Neural progenitor cell (in vitro differentiated cells): Measurements from ENCODE around the gene C17orf50. TPM values are rescaled to one million over a fixed set of nuclear protein-coding genes. Genes with fewer than 3 reads are reported as not detected.

Experiments
- DNase-seq: peaks from one replicate; pipeline ENCODE4 v3.0.0-alpha.2; 2016; ENCODE audit warnings: low spot score
- H2AFZ ChIP-seq: fragments of 200-600 bp; sonication (generic); replicated peaks from 2 replicates; pipeline ENCODE4 v1.6.1; 2016; ENCODE audit warnings: antibody characterized with exemption
- H3F3A ChIP-seq: fragments of 200-600 bp; sonication (generic); 2 replicates; pipeline ENCODE4 v1.6.1; 2016; ENCODE audit warnings: antibody characterized with exemption, low read depth
- H3K27ac ChIP-seq: fragments of 200-600 bp; sonication (generic); 2 replicates; pipeline ENCODE4 v1.5.1; 2016; ENCODE audit warnings: mild to moderate bottlenecking
- H3K27me3 ChIP-seq: fragments of 200-600 bp; sonication (generic); 2 replicates; pipeline ENCODE4 v1.6.1; 2016; ENCODE audit warnings: mild to moderate bottlenecking, moderate library complexity
- H3K36me3 ChIP-seq: fragments of 200-600 bp; sonication (generic); 2 replicates; pipeline ENCODE4 v1.5.1; 2016
- H3K4me1 ChIP-seq: fragments of 200-600 bp; sonication (generic); 2 replicates; pipeline ENCODE4 v1.6.1; 2016; ENCODE audit warnings: mixed run types
- H3K4me2 ChIP-seq: fragments of 200-600 bp; sonication (generic); 2 replicates; pipeline ENCODE4 v1.6.1; 2016
- H3K4me3 ChIP-seq: fragments of 200-600 bp; sonication (generic); 2 replicates; pipeline ENCODE4 v1.5.1; 2016
- H3K79me2 ChIP-seq: fragments of 200-600 bp; sonication (generic); 2 replicates; pipeline ENCODE4 v1.6.1; 2016; ENCODE audit warnings: low read depth
- H3K9ac ChIP-seq: fragments of 200-600 bp; sonication (generic); 2 replicates; pipeline ENCODE4 v1.6.1; 2016
- H3K9me3 ChIP-seq: fragments of 200-600 bp; sonication (generic); 2 replicates; pipeline ENCODE4 v1.5.1; 2016; ENCODE audit warnings: low read depth
- H4K20me1 ChIP-seq: fragments of 200-600 bp; sonication (generic); 2 replicates; pipeline ENCODE4 v1.6.1; 2016; ENCODE audit warnings: low read depth
- H3K27ac Mint-ChIP-seq: 3 replicates; pipeline ENCODE4 v1.8.0; 2021; ENCODE audit warnings: mixed read lengths
- H3K27me3 Mint-ChIP-seq: 2 replicates; pipeline ENCODE4 v1.8.0; 2022; ENCODE audit warnings: low read depth, mild to moderate bottlenecking, inconsistent platforms, moderate library complexity, mixed read lengths; ENCODE audit not compliant: insufficient read depth
- H3K36me3 Mint-ChIP-seq: 3 replicates; pipeline ENCODE4 v1.8.0; 2021; ENCODE audit warnings: mixed read lengths
- H3K4me1 Mint-ChIP-seq: 3 replicates; pipeline ENCODE4 v1.8.0; 2021; ENCODE audit warnings: mixed read lengths
- H3K4me3 Mint-ChIP-seq: 3 replicates; pipeline ENCODE4 v1.8.0; 2021; ENCODE audit warnings: mild to moderate bottlenecking, moderate library complexity, mixed read lengths
- H3K9me3 Mint-ChIP-seq: 3 replicates; pipeline ENCODE4 v1.8.0; 2020; ENCODE audit warnings: mixed read lengths
- EZH2 ChIP-seq: fragments of 200-600 bp; sonication (generic); IDR thresholded peaks from 2 replicates; pipeline ENCODE4 v1.6.1; 2017; ENCODE audit warnings: antibody characterized with exemption, mild to moderate bottlenecking, moderate library complexity
- EZH2phosphoT487 ChIP-seq: fragments of 200-600 bp; sonication (generic); IDR thresholded peaks from 2 replicates; pipeline ENCODE4 v1.6.1; 2017; ENCODE audit warnings: antibody characterized with exemption
- total RNA-seq: library from RNA; depleted of rRNA; stranded (reverse); fragments of >200 nt; gene quantifications from 2 replicates; pipeline ENCODE4 v1.2.3, GENCODE V29; 2015; ENCODE audit warnings: low replicate concordance
- TF ChIP-seq, protein P1 (sequence below): fragments of 200-600 bp; sonication (generic); IDR thresholded peaks from 2 replicates; pipeline ENCODE4 v1.5.1; 2017; ENCODE audit warnings: antibody characterized with exemption, mild to moderate bottlenecking

The C17orf50 gene
- total RNA-seq, 1 donor from 2014 or later: not detected

DNA sequence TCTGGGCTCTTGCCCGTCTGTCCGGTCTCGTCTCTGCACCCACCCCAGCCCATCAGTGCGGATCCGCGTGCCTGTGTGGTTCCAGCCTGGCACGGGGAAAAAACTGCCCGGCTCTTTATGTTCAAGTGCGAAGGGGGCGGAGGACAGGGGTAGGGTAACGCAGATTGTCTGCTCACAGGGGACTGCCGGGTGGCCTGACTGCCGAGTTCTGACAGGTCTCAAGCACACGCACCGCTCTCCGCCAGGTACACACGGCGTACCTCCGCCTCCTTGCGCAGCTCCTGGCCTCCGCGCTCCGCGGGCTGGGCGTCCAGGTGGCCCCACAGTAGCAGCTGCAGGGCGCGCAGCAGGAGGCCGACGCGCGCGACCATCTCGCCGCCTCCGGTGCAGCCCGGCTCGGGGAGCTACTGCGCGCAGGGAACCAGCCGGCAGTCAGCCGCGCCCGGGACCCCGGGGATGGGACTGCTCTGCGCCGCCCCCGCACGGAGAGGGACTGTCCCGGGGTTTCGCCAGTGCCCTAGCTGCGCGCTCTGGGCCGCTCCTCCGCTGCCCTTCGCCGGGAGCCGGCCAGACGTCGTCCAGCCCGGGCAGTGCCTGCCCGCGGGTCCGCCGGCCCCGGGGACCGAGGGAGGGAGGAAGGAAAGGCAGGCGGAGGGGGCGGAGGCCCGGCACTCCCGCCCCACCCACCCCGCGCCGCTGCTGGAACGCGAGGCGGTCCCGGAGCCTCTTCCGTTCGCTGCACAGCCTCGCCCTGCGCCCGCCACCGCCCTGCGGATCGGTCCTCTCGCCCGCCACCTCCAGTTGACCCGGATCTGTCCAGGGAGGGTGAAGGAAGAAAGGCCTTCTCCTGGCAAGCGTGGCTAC is 34.6 kb downstream of the C17orf50 start, which contains the start of gene MMP28:
Gene MMP28, minus strand, starts transcription at position 635 of the 864 bp plus-strand sequence. Its CDS starts 264 bp downstream, at position 371.
- H3K9me3 ChIP-seq: no peaks in the 10 kb centered on the region
- H3K27ac ChIP-seq: no peak within 1 kb of the TSS
- peak; percentile 78 for DNase-seq
- H3K9me3 Mint-ChIP-seq: no peaks in the 10 kb centered on the region
- no peaks in the 10 kb centered on the region for H3K36me3 ChIP-seq
- no peak within 1 kb of the TSS for H2AFZ ChIP-seq
- H3K4me1 Mint-ChIP-seq: peaks cover 12% of the 10 kb centered on the region
- peaks cover 94% of the 10 kb centered on the region for H3K27me3 ChIP-seq
- TF ChIP-seq EZH2phosphoT487 (peak; percentile 90), EZH2 (peak; percentile 73)
- TF ChIP-seq, protein P1, sequence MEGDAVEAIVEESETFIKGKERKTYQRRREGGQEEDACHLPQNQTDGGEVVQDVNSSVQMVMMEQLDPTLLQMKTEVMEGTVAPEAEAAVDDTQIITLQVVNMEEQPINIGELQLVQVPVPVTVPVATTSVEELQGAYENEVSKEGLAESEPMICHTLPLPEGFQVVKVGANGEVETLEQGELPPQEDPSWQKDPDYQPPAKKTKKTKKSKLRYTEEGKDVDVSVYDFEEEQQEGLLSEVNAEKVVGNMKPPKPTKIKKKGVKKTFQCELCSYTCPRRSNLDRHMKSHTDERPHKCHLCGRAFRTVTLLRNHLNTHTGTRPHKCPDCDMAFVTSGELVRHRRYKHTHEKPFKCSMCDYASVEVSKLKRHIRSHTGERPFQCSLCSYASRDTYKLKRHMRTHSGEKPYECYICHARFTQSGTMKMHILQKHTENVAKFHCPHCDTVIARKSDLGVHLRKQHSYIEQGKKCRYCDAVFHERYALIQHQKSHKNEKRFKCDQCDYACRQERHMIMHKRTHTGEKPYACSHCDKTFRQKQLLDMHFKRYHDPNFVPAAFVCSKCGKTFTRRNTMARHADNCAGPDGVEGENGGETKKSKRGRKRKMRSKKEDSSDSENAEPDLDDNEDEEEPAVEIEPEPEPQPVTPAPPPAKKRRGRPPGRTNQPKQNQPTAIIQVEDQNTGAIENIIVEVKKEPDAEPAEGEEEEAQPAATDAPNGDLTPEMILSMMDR: no peak
- peak within 1 kb of the TSS; percentile 93 for H3K4me2 ChIP-seq
- no peak within 1 kb of the TSS for H3K9ac ChIP-seq
- no peaks in the 10 kb centered on the region for H3K36me3 Mint-ChIP-seq
- H3F3A ChIP-seq: no peaks in the 10 kb centered on the region
- H4K20me1 ChIP-seq: peaks cover 10% of the 10 kb centered on the region
- H3K27ac Mint-ChIP-seq: no peak within 1 kb of the TSS
- H3K4me1 ChIP-seq: no peaks in the 10 kb centered on the region
- H3K4me3 Mint-ChIP-seq: peak within 1 kb of the TSS; percentile 77
- no peaks in the 10 kb centered on the region for H3K79me2 ChIP-seq
- peaks cover 54% of the 10 kb centered on the region for H3K27me3 Mint-ChIP-seq
- H3K4me3 ChIP-seq: peak within 1 kb of the TSS; percentile 68

DNA sequence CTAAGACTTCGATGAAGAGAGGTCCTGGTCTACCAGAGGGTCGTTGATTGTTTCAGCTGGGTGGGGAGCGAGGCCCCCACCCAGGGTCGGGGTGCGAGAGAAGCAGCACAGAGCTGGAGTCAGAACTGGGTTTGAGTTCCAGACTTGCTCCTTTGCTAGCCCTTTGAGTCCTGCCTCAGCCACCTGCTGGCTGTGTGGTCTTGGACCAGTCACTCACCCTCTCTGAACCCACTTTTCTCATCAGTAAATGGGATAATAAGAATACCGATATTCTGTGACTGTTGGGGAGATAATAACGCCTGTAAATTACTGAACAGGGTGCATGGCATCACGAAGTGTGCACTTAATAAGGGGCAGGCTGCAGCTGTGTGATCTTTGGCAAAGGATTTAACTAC is 35.2 kb downstream of the C17orf50 start:
- peaks cover 10% of the 10 kb centered on the region for H4K20me1 ChIP-seq
- Mint-ChIP-seq H3K27ac (no peak overlapping the region), H3K36me3 (no peaks in the 10 kb centered on the region), H3K4me1 (peaks cover 12% of the 10 kb centered on the region), H3K27me3 (peaks cover 54% of the 10 kb centered on the region), H3K9me3 (no peaks in the 10 kb centered on the region), H3K4me3 (peak overlapping the region; percentile 77)
- H3K79me2 ChIP-seq: no peaks in the 10 kb centered on the region
- peak overlapping the region; percentile 68 for H3K4me3 ChIP-seq
- no peaks in the 10 kb centered on the region for H3F3A ChIP-seq
- H3K4me1 ChIP-seq: no peaks in the 10 kb centered on the region
- DNase-seq: no peak
- H3K9me3 ChIP-seq: no peaks in the 10 kb centered on the region
- no peak overlapping the region for H2AFZ ChIP-seq
- H3K4me2 ChIP-seq: peak overlapping the region; percentile 93
- no peaks in the 10 kb centered on the region for H3K36me3 ChIP-seq
- H3K9ac ChIP-seq: no peak overlapping the region
- peaks cover 96% of the 10 kb centered on the region for H3K27me3 ChIP-seq
- H3K27ac ChIP-seq: no peak overlapping the region
- TF ChIP-seq, protein P1: no peak
- TF ChIP-seq EZH2phosphoT487: peak; percentile 1

DNA sequence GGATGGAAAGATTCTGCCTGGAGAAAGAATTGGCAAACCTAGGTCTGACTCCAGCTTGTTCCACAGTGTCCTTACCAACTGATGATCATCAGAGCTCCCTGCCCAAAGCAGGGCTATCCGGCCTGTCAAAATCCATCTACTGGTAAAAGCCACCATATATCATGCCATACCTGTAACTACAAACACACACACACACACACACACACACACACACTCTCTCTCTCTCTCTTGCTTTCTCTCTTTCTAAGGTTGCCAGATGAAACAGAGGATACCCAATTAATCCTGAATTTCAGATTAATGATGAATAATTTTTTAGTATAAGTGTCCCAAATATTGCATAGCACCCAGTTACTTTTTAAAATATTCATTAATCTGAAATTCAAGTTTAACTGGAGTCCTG is 36.3 kb downstream of the C17orf50 start:
- Histone ChIP-seq H3K9me3 (no peaks in the 10 kb centered on the region), H3F3A (no peaks in the 10 kb centered on the region), H3K9ac (no peak overlapping the region), H3K27ac (no peak overlapping the region), H4K20me1 (peaks cover 10% of the 10 kb centered on the region), H3K4me1 (no peaks in the 10 kb centered on the region), H2AFZ (no peak overlapping the region), H3K4me2 (no peak overlapping the region), H3K4me3 (no peak overlapping the region), H3K79me2 (no peaks in the 10 kb centered on the region), H3K27me3 (peaks cover 85% of the 10 kb centered on the region), H3K36me3 (no peaks in the 10 kb centered on the region)
- Mint-ChIP-seq H3K4me1 (peaks cover 12% of the 10 kb centered on the region), H3K9me3 (no peaks in the 10 kb centered on the region), H3K36me3 (no peaks in the 10 kb centered on the region), H3K4me3 (no peak overlapping the region), H3K27ac (no peak overlapping the region), H3K27me3 (peaks cover 54% of the 10 kb centered on the region)
- TF ChIP-seq EZH2: no peak
- TF ChIP-seq, protein P1: no peak
- DNase-seq: no peak
